Measurements from ENCODE around the gene FAM114A1. TPM values are rescaled to one million over a fixed set of nuclear protein-coding genes. Genes with fewer than 3 reads are reported as not detected.

FAM114A1 gene
- total and polyA plus RNA-seq, 4 donors, result 22.1 to 108 (median 53.9) TPM

DNA sequence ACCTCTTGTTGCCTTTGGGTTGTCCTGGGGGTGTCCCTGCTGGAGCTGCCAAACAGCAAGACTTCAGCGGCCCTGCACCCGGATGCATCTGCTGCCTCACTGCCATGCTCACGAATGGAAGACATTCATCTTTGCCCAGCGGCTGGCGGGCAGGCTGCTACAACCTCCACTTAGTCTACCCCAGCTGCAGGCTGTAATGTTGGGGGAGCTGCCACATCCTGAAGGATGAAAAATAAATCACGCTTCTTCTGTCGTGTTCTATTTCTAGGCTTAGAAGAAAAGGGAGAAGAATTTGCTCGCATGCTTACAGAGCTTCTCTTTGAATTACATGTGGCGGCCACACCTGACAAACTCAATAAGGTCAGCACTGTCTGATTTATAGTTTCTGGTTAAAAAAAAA lies 61.4 kb downstream of the FAM114A1 start:
- no peak overlapping the region for H3K9ac ChIP-seq (ENCODE audit: low read depth in 1 of 2, low read length in 2 of 2)
- no peak overlapping the region for H3K4me3 ChIP-seq (ENCODE audit: low read depth in 1 of 3, low read length in 3 of 3)
- peaks cover 9 to 76% (median 48%) of the 10 kb centered on the region in 4 donors for H3K36me3 ChIP-seq (ENCODE audit: control insufficient read depth in 4 of 4, insufficient read depth in 3 of 4, low read depth in 1 of 4, low read length in 3 of 4)
- H3K27ac ChIP-seq (ENCODE audit: low read depth in 1 of 2, low read length in 2 of 2), result no peak overlapping the region
- 93% methylated on average over 9 of the region's 9 CpGs for WGBS
- H3K4me1 ChIP-seq (ENCODE audit: control insufficient read depth in 4 of 4, insufficient read depth in 4 of 4, low read length in 3 of 4), result no peaks in the 10 kb centered on the region
- H3K27me3 ChIP-seq (ENCODE audit: control insufficient read depth in 4 of 4, insufficient read depth in 4 of 4, low read length in 3 of 4), result no peaks in the 10 kb centered on the region
- DNase-seq (ENCODE audit: low spot score), result no peak
- TF ChIP-seq HNF4G (IDR thresholded peaks at IDR 0.05) (no peak), GABPA (IDR thresholded peaks at IDR 0.05 in 1 of 2, conservative IDR thresholded peaks at IDR 0.05 in 1 of 2) (no peak), EGR1 (IDR thresholded peaks at IDR 0.05; ENCODE audit: low read depth in 2 of 2) (no peak), RXRA (IDR thresholded peaks at IDR 0.05) (no peak), FOXA1 (IDR thresholded peaks at IDR 0.05) (no peak), JUND (IDR thresholded peaks at IDR 0.05) (no peak), YY1 (IDR thresholded peaks at IDR 0.05) (no peak), TAF1 (conservative IDR thresholded peaks at IDR 0.05) (no peak), SP1 (IDR thresholded peaks at IDR 0.05) (no peak), HNF4A (conservative IDR thresholded peaks at IDR 0.05) (no peak)
- TF ChIP-seq, protein P1, sequence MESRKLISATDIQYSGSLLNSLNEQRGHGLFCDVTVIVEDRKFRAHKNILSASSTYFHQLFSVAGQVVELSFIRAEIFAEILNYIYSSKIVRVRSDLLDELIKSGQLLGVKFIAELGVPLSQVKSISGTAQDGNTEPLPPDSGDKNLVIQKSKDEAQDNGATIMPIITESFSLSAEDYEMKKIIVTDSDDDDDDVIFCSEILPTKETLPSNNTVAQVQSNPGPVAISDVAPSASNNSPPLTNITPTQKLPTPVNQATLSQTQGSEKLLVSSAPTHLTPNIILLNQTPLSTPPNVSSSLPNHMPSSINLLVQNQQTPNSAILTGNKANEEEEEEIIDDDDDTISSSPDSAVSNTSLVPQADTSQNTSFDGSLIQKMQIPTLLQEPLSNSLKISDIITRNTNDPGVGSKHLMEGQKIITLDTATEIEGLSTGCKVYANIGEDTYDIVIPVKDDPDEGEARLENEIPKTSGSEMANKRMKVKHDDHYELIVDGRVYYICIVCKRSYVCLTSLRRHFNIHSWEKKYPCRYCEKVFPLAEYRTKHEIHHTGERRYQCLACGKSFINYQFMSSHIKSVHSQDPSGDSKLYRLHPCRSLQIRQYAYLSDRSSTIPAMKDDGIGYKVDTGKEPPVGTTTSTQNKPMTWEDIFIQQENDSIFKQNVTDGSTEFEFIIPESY (IDR thresholded peaks at IDR 0.05), result no peak
- TF ChIP-seq, protein P2, sequence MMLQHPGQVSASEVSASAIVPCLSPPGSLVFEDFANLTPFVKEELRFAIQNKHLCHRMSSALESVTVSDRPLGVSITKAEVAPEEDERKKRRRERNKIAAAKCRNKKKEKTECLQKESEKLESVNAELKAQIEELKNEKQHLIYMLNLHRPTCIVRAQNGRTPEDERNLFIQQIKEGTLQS (IDR thresholded peaks at IDR 0.05), result no peak
- TF ChIP-seq, protein P3, sequence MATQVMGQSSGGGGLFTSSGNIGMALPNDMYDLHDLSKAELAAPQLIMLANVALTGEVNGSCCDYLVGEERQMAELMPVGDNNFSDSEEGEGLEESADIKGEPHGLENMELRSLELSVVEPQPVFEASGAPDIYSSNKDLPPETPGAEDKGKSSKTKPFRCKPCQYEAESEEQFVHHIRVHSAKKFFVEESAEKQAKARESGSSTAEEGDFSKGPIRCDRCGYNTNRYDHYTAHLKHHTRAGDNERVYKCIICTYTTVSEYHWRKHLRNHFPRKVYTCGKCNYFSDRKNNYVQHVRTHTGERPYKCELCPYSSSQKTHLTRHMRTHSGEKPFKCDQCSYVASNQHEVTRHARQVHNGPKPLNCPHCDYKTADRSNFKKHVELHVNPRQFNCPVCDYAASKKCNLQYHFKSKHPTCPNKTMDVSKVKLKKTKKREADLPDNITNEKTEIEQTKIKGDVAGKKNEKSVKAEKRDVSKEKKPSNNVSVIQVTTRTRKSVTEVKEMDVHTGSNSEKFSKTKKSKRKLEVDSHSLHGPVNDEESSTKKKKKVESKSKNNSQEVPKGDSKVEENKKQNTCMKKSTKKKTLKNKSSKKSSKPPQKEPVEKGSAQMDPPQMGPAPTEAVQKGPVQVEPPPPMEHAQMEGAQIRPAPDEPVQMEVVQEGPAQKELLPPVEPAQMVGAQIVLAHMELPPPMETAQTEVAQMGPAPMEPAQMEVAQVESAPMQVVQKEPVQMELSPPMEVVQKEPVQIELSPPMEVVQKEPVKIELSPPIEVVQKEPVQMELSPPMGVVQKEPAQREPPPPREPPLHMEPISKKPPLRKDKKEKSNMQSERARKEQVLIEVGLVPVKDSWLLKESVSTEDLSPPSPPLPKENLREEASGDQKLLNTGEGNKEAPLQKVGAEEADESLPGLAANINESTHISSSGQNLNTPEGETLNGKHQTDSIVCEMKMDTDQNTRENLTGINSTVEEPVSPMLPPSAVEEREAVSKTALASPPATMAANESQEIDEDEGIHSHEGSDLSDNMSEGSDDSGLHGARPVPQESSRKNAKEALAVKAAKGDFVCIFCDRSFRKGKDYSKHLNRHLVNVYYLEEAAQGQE (IDR thresholded peaks at IDR 0.05), result no peak
- no peaks in the 10 kb centered on the region for H3K9me3 ChIP-seq (ENCODE audit: control insufficient read depth in 4 of 4, low read length in 3 of 4)

DNA sequence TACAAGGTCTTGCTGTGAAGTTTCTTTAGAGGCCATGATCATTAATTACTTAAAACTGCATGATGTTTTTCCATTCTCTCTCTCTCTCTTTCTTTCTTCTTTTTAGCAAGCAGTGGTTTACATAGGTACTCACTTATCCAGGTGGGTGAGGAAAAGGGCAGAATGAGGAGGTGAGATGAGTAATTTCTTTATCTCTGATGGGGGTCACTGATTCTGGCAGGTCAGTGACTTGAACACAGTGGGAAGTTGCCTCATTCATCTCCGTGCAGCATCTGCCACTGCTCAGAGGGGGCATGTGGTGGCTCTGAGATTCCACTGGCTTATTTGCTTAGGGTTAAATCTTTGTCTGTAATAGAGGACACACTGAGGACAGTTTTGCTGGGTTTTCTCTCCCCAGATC lies 62.6 kb downstream of the FAM114A1 start:
- Histone ChIP-seq H3K27me3 (ENCODE audit: control insufficient read depth in 4 of 4, insufficient read depth in 4 of 4, low read length in 3 of 4) (no peaks in the 10 kb centered on the region), H3K9ac (ENCODE audit: low read depth in 1 of 2, low read length in 2 of 2) (no peak overlapping the region), H3K4me1 (ENCODE audit: control insufficient read depth in 4 of 4, insufficient read depth in 4 of 4, low read length in 3 of 4) (no peaks in the 10 kb centered on the region), H3K4me3 (ENCODE audit: low read depth in 1 of 3, low read length in 3 of 3) (no peak overlapping the region), H3K9me3 (ENCODE audit: control insufficient read depth in 4 of 4, low read length in 3 of 4) (no peaks in the 10 kb centered on the region), H3K36me3 (ENCODE audit: control insufficient read depth in 4 of 4, insufficient read depth in 3 of 4, low read depth in 1 of 4, low read length in 3 of 4) (peaks cover 12 to 77% (median 48%) of the 10 kb centered on the region in 4 donors), H3K27ac (ENCODE audit: low read depth in 1 of 2, low read length in 2 of 2) (no peak overlapping the region)
- no peak for DNase-seq (ENCODE audit: low spot score)
- TF ChIP-seq RAD21 (IDR thresholded peaks at IDR 0.05) (no peak), HNF4G (IDR thresholded peaks at IDR 0.05) (no peak), RXRA (IDR thresholded peaks at IDR 0.05) (no peak), HNF4A (conservative IDR thresholded peaks at IDR 0.05) (no peak), GABPA (IDR thresholded peaks at IDR 0.05 in 1 of 2, conservative IDR thresholded peaks at IDR 0.05 in 1 of 2) (no peak), FOXA1 (IDR thresholded peaks at IDR 0.05) (no peak), EGR1 (IDR thresholded peaks at IDR 0.05; ENCODE audit: low read depth in 2 of 2) (no peak), NR2F2 (IDR thresholded peaks at IDR 0.05) (no peak), SP1 (IDR thresholded peaks at IDR 0.05) (no peak)
- TF ChIP-seq, protein P2 (IDR thresholded peaks at IDR 0.05), result no peak
- TF ChIP-seq, protein P4, sequence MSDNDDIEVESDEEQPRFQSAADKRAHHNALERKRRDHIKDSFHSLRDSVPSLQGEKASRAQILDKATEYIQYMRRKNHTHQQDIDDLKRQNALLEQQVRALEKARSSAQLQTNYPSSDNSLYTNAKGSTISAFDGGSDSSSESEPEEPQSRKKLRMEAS (IDR thresholded peaks at IDR 0.05), result no peak
- WGBS, result 62% methylated on average over 1 of the region's 1 CpG

All from liver (tissue), 9 donors.